ENCODE data around the gene CAMK1D. TPM values are rescaled to one million over a fixed set of nuclear protein-coding genes. Genes with fewer than 3 reads are reported as not detected.

The CAMK1D gene
- total RNA-seq, 6 experiments from 2014 or later, result 5.3 to 10.8 (median 9.5) TPM

- H3K4me1 ChIP-seq, result peaks cover 0 to 3% (median 0%) of the 10 kb centered on the region in 4 donors
- H3K4me3 ChIP-seq, result no peak overlapping the region
- H3K9me3 ChIP-seq, result no peaks in the 10 kb centered on the region
- H3K27ac ChIP-seq, result no peak overlapping the region
- ATAC-seq, result no peak
- TF ChIP-seq POLR2A (IDR thresholded peaks at IDR 0.05) (no peak), CTCF (IDR thresholded peaks at IDR 0.05) (no peak)
- H3K36me3 ChIP-seq, result no peaks in the 10 kb centered on the region
- 80% methylated on average over 6 of the region's 6 CpGs for WGBS (ENCODE audit: insufficient coverage, low coverage, low lambda C conversion rate, missing lambda C conversion rate)
- intact Hi-C loops (cut with DNase I), result no loop called here
- H3K27me3 ChIP-seq, result no peaks in the 10 kb centered on the region
- DNase-seq, result no peak
Measured at GRCh38 chr10:12314836-12315235, 34.5 kb upstream of the CAMK1D start.

- 64% methylated on average over 1 of the region's 1 CpG for WGBS (ENCODE audit: insufficient coverage, low coverage, low lambda C conversion rate, missing lambda C conversion rate)
- TF ChIP-seq POLR2A (IDR thresholded peaks at IDR 0.05), result no peak
- no peak for TF ChIP-seq CTCF (IDR thresholded peaks at IDR 0.05)
- ATAC-seq, result no peak
- Histone ChIP-seq H3K36me3 (no peaks in the 10 kb centered on the region), H3K27me3 (no peaks in the 10 kb centered on the region), H3K27ac (no peak overlapping the region), H3K9me3 (no peaks in the 10 kb centered on the region), H3K4me1 (peaks cover 0 to 28% (median 11%) of the 10 kb centered on the region in 4 donors), H3K4me3 (no peak overlapping the region)
- no peak for DNase-seq
- intact Hi-C loops (cut with DNase I), result no loop called here
Measured at GRCh38 chr10:12319076-12319475, 30.3 kb upstream of the CAMK1D start.

GRCh38 chr10:12320892-12321291 is 28.5 kb upstream of the CAMK1D start:
- no peaks in the 10 kb centered on the region for H3K36me3 ChIP-seq
- no peak overlapping the region for H3K4me3 ChIP-seq
- DNase-seq, result no peak
- H3K27me3 ChIP-seq, result no peaks in the 10 kb centered on the region
- ATAC-seq, result peak; percentile 20 to 54 (median 46)
- WGBS (ENCODE audit: insufficient coverage, low coverage, low lambda C conversion rate, missing lambda C conversion rate), result 29% methylated on average over 3 of the region's 4 CpGs
- TF ChIP-seq CTCF (IDR thresholded peaks at IDR 0.05), result no peak
- H3K27ac ChIP-seq, result no peak overlapping the region
- intact Hi-C loops (cut with DNase I), result no loop called here
- no peaks in the 10 kb centered on the region for H3K9me3 ChIP-seq
- H3K4me1 ChIP-seq, result peaks cover 0 to 28% (median 11%) of the 10 kb centered on the region in 4 donors

- intact Hi-C loops (cut with DNase I), result no loop called here
- Histone ChIP-seq H3K36me3 (no peaks in the 10 kb centered on the region), H3K4me1 (peaks cover 0 to 28% (median 11%) of the 10 kb centered on the region in 4 donors), H3K9me3 (no peaks in the 10 kb centered on the region), H3K27ac (peak overlapping the region in 2 of 3 donors; percentile 70 to 71), H3K27me3 (no peaks in the 10 kb centered on the region), H3K4me3 (no peak overlapping the region)
- TF ChIP-seq CTCF (IDR thresholded peaks at IDR 0.05), result no peak
- no peak for TF ChIP-seq POLR2A (IDR thresholded peaks at IDR 0.05)
- no peak for ATAC-seq
- WGBS (ENCODE audit: insufficient coverage, low coverage, low lambda C conversion rate, missing lambda C conversion rate), result 83% methylated on average over 1 of the region's 2 CpGs
- DNase-seq, result no peak
Measured at GRCh38 chr10:12321641-12322040, 27.7 kb upstream of the CAMK1D start.

All from right lobe of liver (tissue), 6 donors.